Ishikawa (cell line): ENCODE results near the gene SULT4A1.

Experiments used
- CREB1 ChIP-seq: IDR thresholded peaks from 2 replicates; pipeline ENCODE4 v1.6.1; 2012; ENCODE audit warnings: low read depth
- EGR1 ChIP-seq: IDR thresholded peaks from 2 replicates; pipeline ENCODE4 v1.6.1; 2012
- EP300 ChIP-seq: IDR thresholded peaks from 2 replicates; pipeline ENCODE4 v1.6.1; 2012; ENCODE audit warnings: borderline replicate concordance
- FOXM1 ChIP-seq: IDR thresholded peaks from 2 replicates; pipeline ENCODE4 v1.6.1; 2012; ENCODE audit warnings: low read depth, borderline replicate concordance
- NFIC ChIP-seq: IDR thresholded peaks from 2 replicates; pipeline ENCODE4 v1.6.1; 2012
- RAD21 ChIP-seq: IDR thresholded peaks from 2 replicates; pipeline ENCODE4 v1.6.1; 2012; ENCODE audit warnings: low read depth
- TAF1 ChIP-seq: IDR thresholded peaks from 2 replicates; pipeline ENCODE4 v1.6.1; 2012; ENCODE audit warnings: low read depth, mild to moderate bottlenecking
- TCF12 ChIP-seq: IDR thresholded peaks from 2 replicates; pipeline ENCODE4 v1.6.1; 2012; ENCODE audit warnings: low read depth
- TEAD4 ChIP-seq: IDR thresholded peaks from 2 replicates; pipeline ENCODE4 v1.6.1; 2012
- YY1 ChIP-seq: IDR thresholded peaks from 2 replicates; pipeline ENCODE4 v1.6.1; 2012; ENCODE audit warnings: low read depth
- ZBTB7A ChIP-seq: IDR thresholded peaks from 2 replicates; pipeline ENCODE4 v1.6.1; 2012; ENCODE audit warnings: low read depth
- TF ChIP-seq, protein P1 (sequence below): IDR thresholded peaks from 2 replicates; pipeline ENCODE4 v1.6.1; 2012; ENCODE audit warnings: low read depth, mild to moderate bottlenecking
- TF ChIP-seq, protein P2 (sequence below): IDR thresholded peaks from 2 replicates; pipeline ENCODE4 v1.6.1; 2012
- TF ChIP-seq, protein P3 (sequence below): IDR thresholded peaks from 2 replicates; pipeline ENCODE4 v1.6.1; 2012

Gene SULT4A1

DNA sequence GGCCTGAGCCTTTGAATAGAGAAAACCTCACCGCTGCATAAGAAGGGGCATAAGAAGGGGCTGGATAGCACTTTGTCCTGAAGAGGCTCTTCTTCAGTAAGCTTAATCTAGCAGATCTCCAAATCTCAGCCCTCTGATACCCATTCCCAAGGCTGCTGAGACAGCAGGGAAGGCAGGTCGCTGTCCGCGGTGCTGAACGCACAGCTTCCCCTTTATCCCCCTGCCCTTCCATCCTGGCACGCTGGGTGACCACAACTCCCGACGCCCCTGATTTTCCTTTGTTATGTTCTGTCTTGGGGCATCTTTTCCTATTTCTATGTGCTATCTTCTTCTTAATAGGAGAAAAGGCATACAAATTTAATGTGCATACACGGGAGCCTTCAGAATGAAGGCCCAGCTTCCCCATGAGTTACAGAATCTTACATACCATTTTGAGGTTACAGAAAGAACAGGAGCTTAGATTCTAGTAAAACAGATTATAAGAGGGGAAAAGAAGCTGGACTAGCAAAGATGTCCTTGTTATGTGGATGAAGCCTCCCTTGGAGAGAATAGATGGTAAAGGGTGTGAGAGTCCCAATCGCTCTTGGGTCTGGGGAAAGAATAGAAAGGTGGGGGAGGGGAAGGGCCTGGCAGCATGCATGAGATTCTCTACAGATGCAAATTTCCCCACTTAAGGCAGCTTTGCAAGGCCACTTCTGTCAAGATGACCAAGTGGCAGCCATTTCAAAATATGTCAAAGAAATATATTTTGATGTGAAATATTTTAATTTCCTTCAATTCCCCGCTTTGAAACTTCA, 5.7 kb upstream of the SULT4A1 start:
- TF ChIP-seq, protein P1, sequence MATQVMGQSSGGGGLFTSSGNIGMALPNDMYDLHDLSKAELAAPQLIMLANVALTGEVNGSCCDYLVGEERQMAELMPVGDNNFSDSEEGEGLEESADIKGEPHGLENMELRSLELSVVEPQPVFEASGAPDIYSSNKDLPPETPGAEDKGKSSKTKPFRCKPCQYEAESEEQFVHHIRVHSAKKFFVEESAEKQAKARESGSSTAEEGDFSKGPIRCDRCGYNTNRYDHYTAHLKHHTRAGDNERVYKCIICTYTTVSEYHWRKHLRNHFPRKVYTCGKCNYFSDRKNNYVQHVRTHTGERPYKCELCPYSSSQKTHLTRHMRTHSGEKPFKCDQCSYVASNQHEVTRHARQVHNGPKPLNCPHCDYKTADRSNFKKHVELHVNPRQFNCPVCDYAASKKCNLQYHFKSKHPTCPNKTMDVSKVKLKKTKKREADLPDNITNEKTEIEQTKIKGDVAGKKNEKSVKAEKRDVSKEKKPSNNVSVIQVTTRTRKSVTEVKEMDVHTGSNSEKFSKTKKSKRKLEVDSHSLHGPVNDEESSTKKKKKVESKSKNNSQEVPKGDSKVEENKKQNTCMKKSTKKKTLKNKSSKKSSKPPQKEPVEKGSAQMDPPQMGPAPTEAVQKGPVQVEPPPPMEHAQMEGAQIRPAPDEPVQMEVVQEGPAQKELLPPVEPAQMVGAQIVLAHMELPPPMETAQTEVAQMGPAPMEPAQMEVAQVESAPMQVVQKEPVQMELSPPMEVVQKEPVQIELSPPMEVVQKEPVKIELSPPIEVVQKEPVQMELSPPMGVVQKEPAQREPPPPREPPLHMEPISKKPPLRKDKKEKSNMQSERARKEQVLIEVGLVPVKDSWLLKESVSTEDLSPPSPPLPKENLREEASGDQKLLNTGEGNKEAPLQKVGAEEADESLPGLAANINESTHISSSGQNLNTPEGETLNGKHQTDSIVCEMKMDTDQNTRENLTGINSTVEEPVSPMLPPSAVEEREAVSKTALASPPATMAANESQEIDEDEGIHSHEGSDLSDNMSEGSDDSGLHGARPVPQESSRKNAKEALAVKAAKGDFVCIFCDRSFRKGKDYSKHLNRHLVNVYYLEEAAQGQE: peak; percentile 96
- TF ChIP-seq EGR1: no peak

DNA sequence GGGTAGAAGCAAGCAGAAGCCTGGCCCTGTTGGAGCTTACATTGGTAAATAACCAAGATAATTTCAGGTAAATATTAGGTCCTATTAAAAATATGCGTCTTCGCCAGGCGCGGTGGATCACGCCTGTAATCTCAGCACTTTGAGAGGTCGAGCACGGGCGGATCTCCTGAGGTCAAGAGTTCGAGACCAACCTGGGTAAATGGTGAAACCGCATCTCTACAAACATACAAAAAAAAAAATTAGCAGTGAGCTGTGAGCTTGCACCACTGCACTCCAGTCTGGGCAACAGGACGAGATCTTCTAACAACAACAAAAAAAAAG, 529 bp upstream of the SULT4A1 start:
- TF ChIP-seq, protein P2, sequence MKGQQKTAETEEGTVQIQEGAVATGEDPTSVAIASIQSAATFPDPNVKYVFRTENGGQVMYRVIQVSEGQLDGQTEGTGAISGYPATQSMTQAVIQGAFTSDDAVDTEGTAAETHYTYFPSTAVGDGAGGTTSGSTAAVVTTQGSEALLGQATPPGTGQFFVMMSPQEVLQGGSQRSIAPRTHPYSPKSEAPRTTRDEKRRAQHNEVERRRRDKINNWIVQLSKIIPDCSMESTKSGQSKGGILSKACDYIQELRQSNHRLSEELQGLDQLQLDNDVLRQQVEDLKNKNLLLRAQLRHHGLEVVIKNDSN: no peak
- TF ChIP-seq, protein P3, sequence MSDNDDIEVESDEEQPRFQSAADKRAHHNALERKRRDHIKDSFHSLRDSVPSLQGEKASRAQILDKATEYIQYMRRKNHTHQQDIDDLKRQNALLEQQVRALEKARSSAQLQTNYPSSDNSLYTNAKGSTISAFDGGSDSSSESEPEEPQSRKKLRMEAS: no peak
- TF ChIP-seq CREB1: no peak
- no peak for TF ChIP-seq EGR1
- no peak for TF ChIP-seq EP300
- TF ChIP-seq, protein P1: no peak
- no peak for TF ChIP-seq RAD21
- no peak for TF ChIP-seq TEAD4
- no peak for TF ChIP-seq NFIC

DNA sequence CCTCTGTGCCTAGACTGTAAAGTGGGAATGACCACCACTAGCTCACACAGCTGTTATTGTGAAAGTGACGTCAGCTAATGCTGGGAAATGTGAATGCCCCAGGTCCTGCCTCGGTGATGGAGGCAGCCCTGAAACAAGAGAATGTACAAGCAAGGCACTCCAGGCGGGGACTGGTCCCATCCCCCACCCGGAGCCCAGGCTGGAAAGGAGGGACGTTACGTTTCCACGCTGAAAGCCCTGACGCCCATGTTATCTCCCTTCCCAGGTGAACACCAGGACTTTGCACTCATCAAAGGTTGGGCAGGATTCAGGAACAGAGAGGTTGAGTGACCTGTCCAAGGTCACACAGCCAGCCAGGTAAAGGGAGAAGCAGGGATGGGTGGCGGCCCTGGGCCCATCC, 784 bp downstream of the SULT4A1 start:
- no peak for TF ChIP-seq TCF12
- TF ChIP-seq ZBTB7A: no peak
- no peak for TF ChIP-seq EP300
- TF ChIP-seq TAF1: no peak
- TF ChIP-seq TEAD4: no peak
- no peak for TF ChIP-seq EGR1
- no peak for TF ChIP-seq NFIC
- TF ChIP-seq YY1: no peak

DNA sequence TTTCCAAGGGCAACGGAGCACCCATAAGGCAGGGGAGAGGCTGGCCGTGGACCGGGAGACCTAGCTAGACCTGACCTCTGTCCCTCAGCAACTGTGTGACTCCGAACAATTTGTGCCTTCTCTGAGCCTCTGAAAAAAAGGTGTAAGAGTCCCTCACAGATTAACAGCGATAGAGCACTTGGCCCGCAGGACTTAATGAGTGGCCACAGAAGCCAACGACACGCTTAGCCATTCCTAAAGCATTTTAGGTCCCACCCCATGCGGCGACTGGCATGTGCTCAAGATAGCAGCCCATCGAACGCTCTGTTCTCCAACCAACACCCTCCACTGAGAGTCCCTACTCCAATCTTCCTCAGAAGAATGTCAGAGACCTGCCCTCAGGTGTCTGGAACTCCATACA, 1.5 kb downstream of the SULT4A1 start:
- TF ChIP-seq EP300 (no peak), CREB1 (no peak), NFIC (no peak)

DNA sequence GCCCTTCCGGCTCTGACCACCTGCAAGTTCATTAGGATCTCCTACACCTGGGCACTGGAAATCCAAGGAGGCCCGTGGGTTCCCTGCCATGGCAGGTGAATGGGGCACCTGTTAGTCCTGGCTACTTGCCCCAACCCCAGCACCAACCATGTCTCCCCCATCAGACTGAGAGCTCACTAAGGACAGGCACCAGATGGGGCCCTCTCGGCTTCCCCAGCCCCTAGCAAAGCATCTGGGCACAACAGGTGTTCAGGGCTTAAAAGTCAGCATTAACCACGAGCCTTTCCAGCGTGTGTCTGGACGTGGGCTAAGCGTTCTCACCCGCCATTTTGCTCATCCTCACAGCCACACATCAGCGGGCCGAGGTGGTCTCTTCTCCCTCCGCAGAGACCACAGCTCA, 2.2 kb downstream of the SULT4A1 start:
- TF ChIP-seq RAD21 (no peak), EP300 (no peak), ZBTB7A (no peak), TAF1 (no peak), YY1 (no peak), FOXM1 (no peak), TCF12 (no peak), TEAD4 (no peak), CREB1 (no peak)
- TF ChIP-seq, protein P2: no peak
- TF ChIP-seq, protein P1: no peak
